Breast epithelium (tissue), 4 donors: ENCODE results near the gene NME2. TPM values are rescaled to one million over a fixed set of nuclear protein-coding genes. Genes with fewer than 3 reads are reported as not detected.

Source experiments
- DNase-seq, 2 donors: peaks; one replicate each; pipeline ENCODE4 v3.0.0-alpha.2; 2019; ENCODE audit warnings: low spot score in 2 of 2
- H3K27ac ChIP-seq, 2 donors: fragments of 200-600 bp; sonication (generic) in 1 of 2; one replicate each; pipeline ENCODE4 v1.5.1; 2016 to 2019; ENCODE audit warnings: mild to moderate bottlenecking in 1 of 2
- H3K27me3 ChIP-seq, 2 donors: fragments of 200-600 bp; sonication (generic) in 1 of 2; one replicate each; pipeline versions ENCODE4 v1.5.1 to v1.6.0; 2017 to 2019; ENCODE audit warnings: control low read depth in 1 of 2, mild to moderate bottlenecking in 1 of 2
- H3K36me3 ChIP-seq: fragments of 200-600 bp; one replicate; pipeline ENCODE4 v1.5.1; 2019
- H3K4me1 ChIP-seq, 2 donors: fragments of 200-600 bp; sonication (generic); one replicate each; pipeline ENCODE4 v1.5.1; 2016 to 2019; ENCODE audit warnings: control low read depth in 1 of 2
- H3K4me3 ChIP-seq, 3 donors: fragments of 200-600 bp; sonication (generic); 1 replicate in 2 of 3; 2 replicates in 1 of 3; pipeline ENCODE4 v1.5.1; 2016 to 2019; ENCODE audit warnings: mild to moderate bottlenecking in 3 of 3, moderate library complexity in 2 of 3
- H3K9me3 ChIP-seq, 2 donors: fragments of 200-600 bp; sonication (generic) in 1 of 2; one replicate each; pipeline ENCODE4 v1.5.1; 2016 to 2019; ENCODE audit warnings: control low read depth in 1 of 2
- CTCF ChIP-seq, 3 donors: fragments of 450-650 bp; IDR thresholded peaks; one replicate each; pipeline ENCODE4 v1.5.1; 2016 to 2017; ENCODE audit warnings: antibody characterized with exemption in 3 of 3, mild to moderate bottlenecking in 3 of 3, moderate library complexity in 3 of 3
- POLR2A ChIP-seq: fragments of 450-650 bp; IDR thresholded peaks from one replicate; pipeline ENCODE4 v1.6.1; 2016; ENCODE audit warnings: antibody characterized with exemption, mild to moderate bottlenecking, moderate library complexity
- POLR2AphosphoS5 ChIP-seq, 3 donors: sonication (generic); formaldehyde crosslinking; IDR thresholded peaks; one replicate each; pipeline ENCODE4 v1.6.1; 2017; ENCODE audit warnings: antibody characterized with exemption in 3 of 3
- intact Hi-C: fragments of 100-400 bp; cut with DNase I; formaldehyde crosslinking; loops from one replicate; pipeline ENCODE4 v1.15.1; 2023; ENCODE audit warnings: low total_unique reads
- total RNA-seq, 3 donors: library from RNA; depleted of rRNA; stranded (reverse); fragments of >200 nt; gene quantifications; one replicate each; pipeline ENCODE4 v1.1.0, GENCODE V29; 2016

NME2 gene
- total RNA-seq, 3 donors from 2014 or later: 394 to 566 (median 465) TPM

- H3K9me3 ChIP-seq: no peaks in the 10 kb centered on the region
- DNase-seq: no peak
- no peak for TF ChIP-seq POLR2AphosphoS5 (IDR thresholded peaks at IDR 0.05)
- no peak for TF ChIP-seq CTCF (IDR thresholded peaks at IDR 0.05)
- TF ChIP-seq POLR2A: no peak
- no peak overlapping the region for H3K27ac ChIP-seq
- H3K36me3 ChIP-seq: no peaks in the 10 kb centered on the region
- no peaks in the 10 kb centered on the region for H3K27me3 ChIP-seq
- H3K4me3 ChIP-seq: no peak overlapping the region
- H3K4me1 ChIP-seq: no peaks in the 10 kb centered on the region
- intact Hi-C loops: no loop called here
Measured at GRCh38 chr17:51221322-51221721, 55.1 kb downstream of the NME2 start.

Other genes with a start within 250 kb of the NME2 start
- gene SPAG9, start 45.5 kb upstream of the NME2 start, total RNA-seq: 100 to 1,000 TPM; 112 to 178 (median 128) TPM
- 10 to 100 TPM; 28.3 to 76.0 (median 28.4) TPM for gene NME1, start 12.9 kb upstream of the NME2 start, total RNA-seq
- 10 to 100 TPM; 19.4 to 34.5 (median 24.9) TPM for gene MBTD1, start 93.6 kb downstream of the NME2 start, total RNA-seq
- 10 to 100 TPM; 30.6 to 47.2 (median 46.4) TPM for gene UTP18, start 94.1 kb downstream of the NME2 start, total RNA-seq